Naive thymus-derived CD4-positive, alpha-beta T cell (primary cell): ENCODE measurements around the gene ARRDC3. TPM values are rescaled to one million over a fixed set of nuclear protein-coding genes. Genes with fewer than 3 reads are reported as not detected.
"Not testable (repeated sequence)": the region's sequence is repeated elsewhere in the genome, so short reads cannot be mapped to it uniquely, and the experiment has no call there.

ENCODE experiments used
- ATAC-seq: fragments of 150-1000 bp; cut with Tn5 transposase; 2 replicates; pipeline ENCODE4 v1.10.0; 2021; ENCODE audit warnings: mild to moderate bottlenecking, moderate library complexity
- CTCF ChIA-PET: fragments of 350-600 bp; sonication (Branson Sonifier 250); formaldehyde crosslinking; loops from one replicate; lab custom pipeline; 2021; ENCODE audit warnings: antibody characterized with exemption; lab: Charles Lee
- POLR2A ChIA-PET: fragments of 350-600 bp; sonication (Branson Sonifier 250); formaldehyde crosslinking; loops from one replicate; lab custom pipeline; 2021; ENCODE audit warnings: antibody characterized with exemption, inconsistent platforms; lab: Charles Lee
- DNase-seq, 9 donors: peaks; one replicate each; pipeline versions ENCODE4 v3.0.0 to v3.0.0-alpha.2; 2020 to 2022; ENCODE audit warnings: mixed read lengths in 1 of 9
- H3K27ac ChIP-seq: one replicate; pipeline ENCODE4 v1.7.0; 2013; ENCODE audit warnings: mild to moderate bottlenecking, low read depth, low read length, moderate library complexity
- H3K27me3 ChIP-seq, 2 donors: one replicate each; pipeline ENCODE4 v1.7.0; 2013; ENCODE audit warnings: low read length in 2 of 2, mild to moderate bottlenecking in 2 of 2, moderate library complexity in 2 of 2; ENCODE audit not compliant: control insufficient read depth in 2 of 2, insufficient read depth in 2 of 2
- H3K36me3 ChIP-seq, 3 experiments: 1 replicate in 2 of 3; 2 replicates in 1 of 3; pipeline ENCODE4 v1.7.0; 2013; ENCODE audit warnings: low read length in 3 of 3, mild to moderate bottlenecking in 3 of 3, moderate library complexity in 1 of 3; ENCODE audit not compliant: insufficient read depth in 3 of 3, control insufficient read depth in 2 of 3
- H3K4me1 ChIP-seq, 2 donors: one replicate each; pipeline ENCODE4 v1.7.0; 2013; ENCODE audit warnings: low read length in 2 of 2, mild to moderate bottlenecking in 2 of 2, moderate library complexity in 1 of 2; ENCODE audit not compliant: control insufficient read depth in 2 of 2, insufficient read depth in 2 of 2
- H3K4me3 ChIP-seq: 2 replicates; pipeline ENCODE4 v1.7.0; 2013; ENCODE audit warnings: mild to moderate bottlenecking, low read length
- H3K9me3 ChIP-seq, 3 experiments: 1 replicate in 2 of 3; 2 replicates in 1 of 3; pipeline ENCODE4 v1.7.0; 2013; ENCODE audit warnings: low read length in 3 of 3; ENCODE audit not compliant: control insufficient read depth in 2 of 3
- H3K27ac Mint-ChIP-seq, 9 donors: one replicate each; pipeline ENCODE4 v1.8.0; 2020 to 2022; ENCODE audit warnings: mixed read lengths in 9 of 9, mild to moderate bottlenecking in 8 of 9, moderate library complexity in 5 of 9, inconsistent platforms in 2 of 9
- H3K27me3 Mint-ChIP-seq, 5 donors: one replicate each; pipeline ENCODE4 v1.8.0; 2021 to 2022; ENCODE audit warnings: mixed read lengths in 5 of 5, mild to moderate bottlenecking in 1 of 5
- H3K36me3 Mint-ChIP-seq, 5 donors: one replicate each; pipeline ENCODE4 v1.8.0; 2020 to 2022; ENCODE audit warnings: mixed read lengths in 5 of 5, mild to moderate bottlenecking in 3 of 5, inconsistent platforms in 1 of 5
- H3K4me1 Mint-ChIP-seq, 7 donors: one replicate each; pipeline ENCODE4 v1.8.0; 2020 to 2022; ENCODE audit warnings: mixed read lengths in 7 of 7, mild to moderate bottlenecking in 3 of 7, inconsistent platforms in 1 of 7
- H3K4me3 Mint-ChIP-seq, 10 donors: one replicate each; pipeline ENCODE4 v1.8.0; 2020 to 2022; ENCODE audit warnings: mild to moderate bottlenecking in 10 of 10, mixed read lengths in 10 of 10, moderate library complexity in 6 of 10, inconsistent platforms in 2 of 10
- H3K9me3 Mint-ChIP-seq, 11 donors: one replicate each; pipeline ENCODE4 v1.8.0; 2020 to 2022; ENCODE audit warnings: mixed read lengths in 11 of 11, mild to moderate bottlenecking in 4 of 11, inconsistent platforms in 1 of 11, moderate library complexity in 1 of 11
- intact Hi-C, 2 donors: fragments of 100-400 bp; cut with micrococcal nuclease; formaldehyde crosslinking; loops; one replicate each; pipeline ENCODE4 v1.15.1; 2023
- polyA plus RNA-seq, 2 donors: library from polyadenylated mRNA; unstranded; fragments of 300-500 nt; fragmentation: Illumina TruSeq; gene quantifications; one replicate each; pipeline ENCODE4 v1.2.3, GENCODE V29; 2021
- total RNA-seq, 6 experiments: library from RNA in 5 of 6; stranded (reverse) in 5 of 6; gene quantifications; 1 replicate in 5 of 6; 2 replicates in 1 of 6; pipeline ENCODE4 v1.2.3 and lab custom pipeline; 2021 to 2026

ARRDC3 gene
- total and polyA plus RNA-seq, 7 experiments from 2014 or later: 29.8 to 256 (median 168) TPM

DNA sequence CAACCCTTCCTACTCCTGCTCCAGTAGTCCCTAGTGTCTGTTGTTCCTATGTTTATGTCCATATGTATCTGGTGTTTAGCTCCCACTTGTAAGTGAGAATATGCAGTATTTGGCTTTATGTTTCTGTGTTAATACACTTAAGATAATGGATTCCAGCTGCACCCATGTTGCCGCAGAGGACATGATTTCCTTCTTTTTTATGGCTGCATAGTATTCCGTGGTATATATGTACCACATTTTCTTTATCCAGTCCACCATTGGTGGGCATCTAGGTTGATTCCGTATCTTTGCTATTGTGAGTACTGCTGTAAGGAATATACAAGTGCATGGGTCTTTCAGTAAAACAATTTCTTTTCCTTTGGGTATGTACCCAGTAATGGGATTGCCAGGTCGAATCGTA lies 5.2 kb upstream of the ARRDC3 start:
- H3K4me3 ChIP-seq: no peak overlapping the region
- H3K9me3 ChIP-seq: no peaks in the 10 kb centered on the region
- POLR2A ChIA-PET: no interaction called here
- CTCF ChIA-PET: interaction anchor here (5.9 to 7.1 kb wide), 3 partner anchors 161 to 522 kb away, joined by 42 to 180 read pairs (median 175); no protein-coding TSS in a partner anchor
- Mint-ChIP-seq H3K27ac (no peak overlapping the region), H3K4me1 (peaks cover 3 to 24% (median 22%) of the 10 kb centered on the region in 7 donors), H3K36me3 (peaks cover 0 to 8% (median 0%) of the 10 kb centered on the region in 5 donors), H3K4me3 (no peak overlapping the region), H3K27me3 (no peaks in the 10 kb centered on the region), H3K9me3 (peaks cover 0 to 1% (median 0%) of the 10 kb centered on the region in 11 donors)
- H3K36me3 ChIP-seq: no peaks in the 10 kb centered on the region
- intact Hi-C loops: no loop called here
- H3K27me3 ChIP-seq: no peaks in the 10 kb centered on the region
- H3K4me1 ChIP-seq: peaks cover 13 to 14% of the 10 kb centered on the region in 2 donors
- ATAC-seq: no peak
- no peak for DNase-seq
- no peak overlapping the region for H3K27ac ChIP-seq

DNA sequence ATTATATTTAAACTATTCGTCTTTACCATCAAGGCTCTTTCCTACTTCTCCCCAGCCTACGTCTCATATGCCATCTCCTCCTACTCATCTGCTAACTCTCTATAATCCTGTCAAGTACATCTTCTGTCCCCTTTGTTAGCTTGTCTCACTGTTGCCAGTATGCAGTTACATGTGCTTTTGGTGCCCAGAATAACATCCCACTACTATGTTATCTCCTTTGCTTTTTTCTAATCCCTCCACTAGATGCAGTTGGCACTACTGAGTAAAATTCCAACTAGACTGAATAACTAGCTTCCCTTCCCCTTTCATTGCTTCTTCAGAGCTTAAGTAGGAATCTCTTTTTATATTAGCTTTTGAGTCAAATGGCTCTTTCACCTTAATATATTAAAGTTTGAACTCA lies 3.0 kb upstream of the ARRDC3 start:
- ChIA-PET POLR2A (interaction anchor here (1.0 to 4.9 kb wide), 5 partner anchors 33 to 522 kb away, joined by 4 to 148 read pairs (median 6); no protein-coding TSS in a partner anchor), CTCF (interaction anchor here (1.0 to 7.1 kb wide), 12 partner anchors 10 to 520 kb away, joined by 3 to 180 read pairs (median 15); no protein-coding TSS in a partner anchor)
- intact Hi-C loops: no loop called here
- Mint-ChIP-seq H3K9me3 (peaks cover 0 to 1% (median 0%) of the 10 kb centered on the region in 11 donors), H3K4me3 (no peak overlapping the region), H3K36me3 (peaks cover 0 to 12% (median 0%) of the 10 kb centered on the region in 5 donors), H3K27ac (no peak overlapping the region), H3K27me3 (no peaks in the 10 kb centered on the region), H3K4me1 (peaks cover 3 to 24% (median 22%) of the 10 kb centered on the region in 7 donors)
- no peaks in the 10 kb centered on the region for H3K9me3 ChIP-seq
- peaks cover 13 to 14% of the 10 kb centered on the region in 2 donors for H3K4me1 ChIP-seq
- DNase-seq: no peak
- no peaks in the 10 kb centered on the region for H3K27me3 ChIP-seq
- H3K36me3 ChIP-seq: peaks cover 0 to 5% (median 0%) of the 10 kb centered on the region in 3 experiments
- H3K27ac ChIP-seq: no peak overlapping the region
- ATAC-seq: no peak
- no peak overlapping the region for H3K4me3 ChIP-seq

DNA sequence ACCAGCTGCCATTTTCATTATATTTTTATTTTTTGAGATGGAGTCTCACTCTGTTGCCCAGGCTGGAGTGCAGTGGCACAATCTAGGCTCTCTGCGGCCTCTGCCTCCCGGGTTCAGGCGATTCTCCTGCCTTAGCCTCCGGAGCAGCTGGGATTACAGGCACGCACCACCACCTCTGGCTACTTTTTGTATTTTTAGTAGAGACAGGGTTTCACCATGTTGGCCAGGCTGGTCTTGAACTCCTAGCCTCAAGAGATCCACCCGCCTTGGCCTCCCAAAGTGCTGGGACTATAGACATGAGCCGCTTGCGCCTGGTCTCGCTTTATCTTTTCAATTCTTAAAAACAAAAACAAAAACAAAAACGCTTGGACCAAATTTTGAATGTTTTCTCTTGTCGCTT lies 2.5 kb upstream of the ARRDC3 start:
- ATAC-seq, H3K9me3 Mint-ChIP-seq, DNase-seq, H3K9me3 ChIP-seq, H3K27ac Mint-ChIP-seq, H3K27me3 ChIP-seq, H3K4me3 ChIP-seq, H3K27me3 Mint-ChIP-seq, H3K27ac ChIP-seq, H3K4me3 Mint-ChIP-seq, H3K36me3 ChIP-seq: not testable (repeated sequence)
- intact Hi-C loops: loop anchor here (1.0 kb wide), 7 partner anchors 34 to 519 kb away; no protein-coding TSS in a partner anchor
- ChIA-PET POLR2A (interaction anchor here (1.0 to 4.9 kb wide), 14 partner anchors 11 to 976 kb away, joined by 3 to 148 read pairs (median 6); partner anchors contain the start of gene CETN3), CTCF (interaction anchor here (0.7 to 7.1 kb wide), 26 partner anchors 8 to 524 kb away, joined by 3 to 180 read pairs (median 7); no protein-coding TSS in a partner anchor)
- peaks cover 12 to 13% of the 10 kb centered on the region in 2 donors for H3K4me1 ChIP-seq
- Mint-ChIP-seq H3K4me1 (peaks cover 3 to 24% (median 22%) of the 10 kb centered on the region in 7 donors), H3K36me3 (peaks cover 0 to 12% (median 0%) of the 10 kb centered on the region in 5 donors)

- H3K4me1 Mint-ChIP-seq: peaks cover 3 to 25% (median 22%) of the 10 kb centered on the region in 7 donors
- CTCF ChIA-PET: interaction anchor here (0.7 to 7.1 kb wide), 34 partner anchors 9 to 523 kb away, joined by 3 to 180 read pairs (median 5); no protein-coding TSS in a partner anchor
Observed at GRCh38 chr5:91384671-91385430, 1.7 kb upstream of the ARRDC3 start.

DNA sequence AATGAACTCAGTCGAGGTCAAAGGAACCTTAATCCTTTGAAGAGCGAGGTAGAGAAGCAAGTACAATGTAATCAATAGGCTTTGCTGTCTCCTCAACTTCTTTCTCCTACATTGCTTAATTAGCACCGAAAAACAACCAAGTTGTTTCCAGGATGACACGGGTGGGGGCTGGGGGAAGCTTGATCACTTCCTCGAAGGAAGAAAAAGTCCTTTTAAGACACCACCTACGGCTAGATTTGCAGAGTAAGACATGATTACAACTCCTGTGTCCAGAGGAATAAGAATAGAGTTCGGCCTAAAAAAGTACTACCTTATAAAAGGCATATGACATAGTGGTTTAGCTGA lies 811 bp upstream of the ARRDC3 start:
- CTCF ChIA-PET: interaction anchor here (0.7 to 7.1 kb wide), 19 partner anchors 11 to 522 kb away, joined by 3 to 180 read pairs (median 9); no protein-coding TSS in a partner anchor
- DNase-seq: peak in 2 of 9 donors; percentile 21 to 23
- H3K36me3 Mint-ChIP-seq: peaks cover 0 to 14% (median 0%) of the 10 kb centered on the region in 5 donors

More at GRCh38 chr5:91384671-91385430, 1.7 kb upstream of the ARRDC3 start:
- Histone ChIP-seq H3K36me3 (peaks cover 0 to 6% (median 0%) of the 10 kb centered on the region in 3 experiments), H3K9me3 (no peaks in the 10 kb centered on the region), H3K4me3 (no peak overlapping the region), H3K4me1 (peaks cover 9 to 13% of the 10 kb centered on the region in 2 donors), H3K27ac (peak overlapping the region; percentile 97), H3K27me3 (no peaks in the 10 kb centered on the region)
- Mint-ChIP-seq H3K27me3 (no peaks in the 10 kb centered on the region), H3K4me3 (peak overlapping the region; percentile 93 to 100 (median 98)), H3K9me3 (peaks cover 0 to 1% (median 0%) of the 10 kb centered on the region in 11 donors), H3K27ac (peak overlapping the region; percentile 43 to 100 (median 98)), H3K36me3 (peaks cover 0 to 13% (median 0%) of the 10 kb centered on the region in 5 donors)
- intact Hi-C loops: loop anchor here (1.0 to 5.0 kb wide), 9 partner anchors 34 to 519 kb away; no protein-coding TSS in a partner anchor
- DNase-seq: peak in 7 of 9 donors; percentile 70 to 84 (median 79)
- POLR2A ChIA-PET: interaction anchor here (0.5 to 4.9 kb wide), 25 partner anchors 12 to 975 kb away, joined by 3 to 148 read pairs (median 8); partner anchors contain the start of gene CETN3
- ATAC-seq: peak; percentile 14

More for the DNA sequence above, 811 bp upstream of the ARRDC3 start:
- ATAC-seq: no peak
- Mint-ChIP-seq H3K27me3 (no peaks in the 10 kb centered on the region), H3K4me1 (peaks cover 3 to 25% (median 20%) of the 10 kb centered on the region in 7 donors), H3K4me3 (peak overlapping the region; percentile 93 to 100 (median 98)), H3K9me3 (peaks cover 0 to 1% (median 0%) of the 10 kb centered on the region in 11 donors), H3K27ac (peak overlapping the region; percentile 93 to 100 (median 98))
- peaks cover 0 to 9% (median 0%) of the 10 kb centered on the region in 3 experiments for H3K36me3 ChIP-seq
- peak overlapping the region; percentile 81 for H3K4me3 ChIP-seq
- no peaks in the 10 kb centered on the region for H3K27me3 ChIP-seq
- peak overlapping the region; percentile 97 for H3K27ac ChIP-seq
- POLR2A ChIA-PET: interaction anchor here (0.5 to 4.9 kb wide), 37 partner anchors 12 to 974 kb away, joined by 3 to 148 read pairs (median 6); partner anchors contain the start of genes CETN3, MBLAC2 and POLR3G
- intact Hi-C loops: loop anchor here (1.0 to 5.0 kb wide), 5 partner anchors 52 to 443 kb away; no protein-coding TSS in a partner anchor
- H3K4me1 ChIP-seq: peaks cover 11 to 13% of the 10 kb centered on the region in 2 donors
- H3K9me3 ChIP-seq: no peaks in the 10 kb centered on the region
